ENCODE results near the gene HUWE1.

The HUWE1 gene

DNA sequence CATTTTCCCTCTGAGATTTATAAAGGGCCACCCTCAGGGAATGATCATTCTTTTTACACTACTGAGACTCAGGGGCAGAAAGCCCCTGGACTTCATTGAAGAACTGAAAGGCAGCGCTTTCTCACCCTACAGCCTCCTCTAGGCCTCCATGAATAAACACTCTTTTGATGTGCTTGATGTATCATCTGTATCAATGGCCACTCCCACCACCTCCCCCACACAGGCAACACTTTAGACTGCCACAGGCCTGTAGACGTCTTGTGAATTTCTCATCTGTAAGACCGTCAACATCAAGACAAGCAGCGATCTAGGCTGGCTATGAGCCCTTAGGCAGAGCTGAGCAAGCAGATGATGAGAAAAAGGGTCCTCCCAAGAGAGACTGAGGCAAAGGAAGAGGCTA is 123.2 kb downstream of the HUWE1 start:
- TF ChIP-seq FOXP2 (optimal IDR thresholded peaks at IDR 0.05; ENCODE audit: borderline replicate concordance, extremely low read depth, extremely low read length, insufficient read depth) (no peak), POLR2AphosphoS5 (IDR thresholded peaks at IDR 0.05; ENCODE audit: low read depth, low read length) (no peak), TAF1 (IDR thresholded peaks at IDR 0.05; ENCODE audit: borderline replicate concordance, insufficient read depth, low read length) (no peak), SIN3A (IDR thresholded peaks at IDR 0.05; ENCODE audit: borderline replicate concordance, insufficient read depth, low read length) (no peak)
- TF ChIP-seq, protein P1, sequence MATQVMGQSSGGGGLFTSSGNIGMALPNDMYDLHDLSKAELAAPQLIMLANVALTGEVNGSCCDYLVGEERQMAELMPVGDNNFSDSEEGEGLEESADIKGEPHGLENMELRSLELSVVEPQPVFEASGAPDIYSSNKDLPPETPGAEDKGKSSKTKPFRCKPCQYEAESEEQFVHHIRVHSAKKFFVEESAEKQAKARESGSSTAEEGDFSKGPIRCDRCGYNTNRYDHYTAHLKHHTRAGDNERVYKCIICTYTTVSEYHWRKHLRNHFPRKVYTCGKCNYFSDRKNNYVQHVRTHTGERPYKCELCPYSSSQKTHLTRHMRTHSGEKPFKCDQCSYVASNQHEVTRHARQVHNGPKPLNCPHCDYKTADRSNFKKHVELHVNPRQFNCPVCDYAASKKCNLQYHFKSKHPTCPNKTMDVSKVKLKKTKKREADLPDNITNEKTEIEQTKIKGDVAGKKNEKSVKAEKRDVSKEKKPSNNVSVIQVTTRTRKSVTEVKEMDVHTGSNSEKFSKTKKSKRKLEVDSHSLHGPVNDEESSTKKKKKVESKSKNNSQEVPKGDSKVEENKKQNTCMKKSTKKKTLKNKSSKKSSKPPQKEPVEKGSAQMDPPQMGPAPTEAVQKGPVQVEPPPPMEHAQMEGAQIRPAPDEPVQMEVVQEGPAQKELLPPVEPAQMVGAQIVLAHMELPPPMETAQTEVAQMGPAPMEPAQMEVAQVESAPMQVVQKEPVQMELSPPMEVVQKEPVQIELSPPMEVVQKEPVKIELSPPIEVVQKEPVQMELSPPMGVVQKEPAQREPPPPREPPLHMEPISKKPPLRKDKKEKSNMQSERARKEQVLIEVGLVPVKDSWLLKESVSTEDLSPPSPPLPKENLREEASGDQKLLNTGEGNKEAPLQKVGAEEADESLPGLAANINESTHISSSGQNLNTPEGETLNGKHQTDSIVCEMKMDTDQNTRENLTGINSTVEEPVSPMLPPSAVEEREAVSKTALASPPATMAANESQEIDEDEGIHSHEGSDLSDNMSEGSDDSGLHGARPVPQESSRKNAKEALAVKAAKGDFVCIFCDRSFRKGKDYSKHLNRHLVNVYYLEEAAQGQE (IDR thresholded peaks at IDR 0.05; ENCODE audit: insufficient read depth in 1 of 2, low read depth in 2 of 2, low read length in 2 of 2), result no peak

- TF ChIP-seq FOXP2 (optimal IDR thresholded peaks at IDR 0.05; ENCODE audit: borderline replicate concordance, extremely low read depth, extremely low read length, insufficient read depth) (no peak), SIN3A (IDR thresholded peaks at IDR 0.05; ENCODE audit: borderline replicate concordance, insufficient read depth, low read length) (no peak), POLR2AphosphoS5 (IDR thresholded peaks at IDR 0.05; ENCODE audit: low read depth, low read length) (no peak), TAF1 (IDR thresholded peaks at IDR 0.05; ENCODE audit: borderline replicate concordance, insufficient read depth, low read length) (no peak)
- TF ChIP-seq, protein P1 (IDR thresholded peaks at IDR 0.05; ENCODE audit: insufficient read depth in 1 of 2, low read depth in 2 of 2, low read length in 2 of 2), result no peak
These were observed 124.6 kb downstream of the HUWE1 start for GRCh38 chrX:53561912-53562311.

DNA sequence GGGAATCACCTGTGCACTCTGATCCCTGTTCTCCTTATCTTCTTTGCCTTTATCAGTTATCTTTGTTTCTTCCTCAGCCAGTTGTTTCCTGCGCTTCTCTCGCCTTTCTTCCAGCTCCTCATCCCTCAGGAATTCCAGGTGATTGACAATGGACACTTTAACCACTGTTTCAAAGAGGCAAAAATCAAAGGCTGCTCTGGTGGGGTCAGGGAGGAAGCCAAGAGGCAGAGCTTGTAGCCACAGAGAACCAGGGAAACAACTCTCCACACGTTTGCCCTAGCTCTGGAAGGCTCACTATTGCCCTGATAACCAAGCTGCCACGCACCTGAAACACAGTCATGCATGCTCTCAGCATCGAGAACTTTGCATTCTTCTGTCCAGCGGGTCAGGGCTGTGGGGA is 127.9 kb downstream of the HUWE1 start:
- TF ChIP-seq, protein P1 (IDR thresholded peaks at IDR 0.05; ENCODE audit: insufficient read depth in 1 of 2, low read depth in 2 of 2, low read length in 2 of 2), result no peak
- no peak for TF ChIP-seq TAF1 (IDR thresholded peaks at IDR 0.05; ENCODE audit: borderline replicate concordance, insufficient read depth, low read length)

DNA sequence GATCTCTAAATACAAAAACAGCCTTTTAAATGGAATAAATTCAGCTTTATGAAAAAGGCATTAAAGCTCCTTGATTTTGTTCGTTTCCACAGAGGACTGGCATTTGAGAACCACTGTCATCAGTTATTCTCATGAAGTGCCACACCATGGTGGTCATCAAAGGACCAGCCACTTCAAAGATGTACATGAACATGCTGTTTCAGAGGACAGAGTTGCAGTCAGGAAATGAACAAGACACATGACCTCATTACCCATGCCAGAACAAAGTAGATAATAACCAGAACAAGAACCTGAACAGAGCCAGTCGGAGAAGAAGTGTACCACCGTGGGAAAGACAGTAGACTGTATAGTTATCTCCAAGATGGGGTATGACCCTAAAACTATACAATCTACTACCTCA is 129.7 kb downstream of the HUWE1 start:
- TF ChIP-seq SIN3A (IDR thresholded peaks at IDR 0.05; ENCODE audit: borderline replicate concordance, insufficient read depth, low read length), result no peak
- no peak for TF ChIP-seq FOXP2 (optimal IDR thresholded peaks at IDR 0.05; ENCODE audit: borderline replicate concordance, extremely low read depth, extremely low read length, insufficient read depth)
- no peak for TF ChIP-seq TAF1 (IDR thresholded peaks at IDR 0.05; ENCODE audit: borderline replicate concordance, insufficient read depth, low read length)
- TF ChIP-seq, protein P1 (IDR thresholded peaks at IDR 0.05; ENCODE audit: insufficient read depth in 1 of 2, low read depth in 2 of 2, low read length in 2 of 2), result no peak
- TF ChIP-seq POLR2AphosphoS5 (IDR thresholded peaks at IDR 0.05; ENCODE audit: low read depth, low read length), result no peak

GRCh38 chrX:53550756-53551463 is 135.6 kb downstream of the HUWE1 start:
- TF ChIP-seq FOXP2 (optimal IDR thresholded peaks at IDR 0.05; ENCODE audit: borderline replicate concordance, extremely low read depth, extremely low read length, insufficient read depth) (no peak), SIN3A (IDR thresholded peaks at IDR 0.05; ENCODE audit: borderline replicate concordance, insufficient read depth, low read length) (no peak), TAF1 (IDR thresholded peaks at IDR 0.05; ENCODE audit: borderline replicate concordance, insufficient read depth, low read length) (no peak), POLR2AphosphoS5 (IDR thresholded peaks at IDR 0.05; ENCODE audit: low read depth, low read length) (no peak)
- TF ChIP-seq, protein P1 (IDR thresholded peaks at IDR 0.05; ENCODE audit: insufficient read depth in 1 of 2, low read depth in 2 of 2, low read length in 2 of 2), result no peak
